ENCODE measurements around the gene CACNA1H. TPM values are rescaled to one million over a fixed set of nuclear protein-coding genes. Genes with fewer than 3 reads are reported as not detected.

The CACNA1H gene
- total and polyA plus RNA-seq, 2 of the 8 experiments (the other 6 are each of a cell fraction or from before 2014, with no cell fraction given) = 14.0 to 28.7 TPM

DNA sequence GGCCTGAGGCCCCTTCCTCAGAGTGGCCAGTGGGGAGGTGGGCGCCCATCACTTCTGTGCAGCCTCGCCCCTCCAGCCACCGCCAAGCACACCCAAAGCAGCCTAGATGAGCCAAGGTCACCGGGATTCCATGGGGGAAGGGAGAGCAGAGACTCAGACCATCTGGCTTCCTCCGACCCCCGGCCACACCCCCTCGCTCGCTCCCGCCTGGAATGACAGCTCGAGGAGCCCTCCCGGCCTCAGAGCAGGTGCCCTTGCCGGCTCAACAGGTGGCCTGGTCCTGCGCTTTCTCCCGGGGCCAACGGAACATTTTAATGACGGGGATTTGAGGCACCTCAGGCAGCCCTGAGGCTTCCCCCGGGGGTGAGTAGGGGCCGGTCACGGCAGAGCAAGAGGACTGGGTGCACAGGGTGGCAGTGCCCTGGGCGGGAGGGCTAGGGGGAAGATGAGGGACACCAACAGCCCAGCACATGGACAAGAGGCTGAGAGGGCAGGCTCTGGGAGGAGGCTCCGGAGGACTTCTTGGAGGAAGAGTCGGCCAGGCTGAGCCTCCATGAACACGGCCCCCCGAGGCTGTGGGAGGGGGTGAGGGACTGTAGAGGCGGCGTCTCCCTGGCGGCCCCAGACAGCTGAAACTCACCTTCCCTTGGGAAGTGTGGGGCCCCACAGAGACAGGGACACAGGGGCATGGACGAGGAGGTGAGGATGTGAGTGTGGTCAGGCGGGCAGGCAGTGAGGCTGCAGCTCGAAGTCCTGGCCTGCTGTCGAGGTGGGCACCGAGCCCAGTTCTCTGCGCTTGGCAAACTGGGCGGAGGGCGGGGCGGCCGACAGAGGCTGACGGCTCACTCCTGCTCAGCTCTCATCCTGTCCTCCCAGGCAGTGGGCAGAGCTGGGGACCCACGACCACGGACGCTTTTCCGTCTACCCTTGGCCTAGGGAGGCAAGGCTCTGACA is 44.3 kb upstream of the CACNA1H start (continued):
- no peak for TF ChIP-seq CHD7 (IDR thresholded peaks at IDR 0.05; ENCODE audit: insufficient replicate concordance, low read length)
